SK-N-SH (cell line): ENCODE results near the gene PACSIN1. TPM values are rescaled to one million over a fixed set of nuclear protein-coding genes. Genes with fewer than 3 reads are reported as not detected.
A peak's percentile ranks its signal among the peaks of the same experiment; 100 is the strongest.

Source experiments
- CTCF ChIA-PET: fragments of 300-600, 350-600 bp; formaldehyde crosslinking; extraction: SDS; loops from one replicate; lab custom pipeline; 2021; lab: Yijun Ruan, JAX
- POLR2A ChIA-PET: fragments of 350-600 bp; sonication (Branson Sonifier 250); formaldehyde crosslinking; extraction: SDS; loops from one replicate; lab custom pipeline; 2020; ENCODE audit warnings: antibody characterized with exemption, inconsistent platforms; lab: Yijun Ruan, JAX
- DNase-seq: peaks from one replicate; pipeline ENCODE4 v3.0.0; 2012
- H2AFZ ChIP-seq: fragments of 200-600 bp; sonication (generic); 2 replicates; pipeline ENCODE4 v1.8.1; 2016; ENCODE audit warnings: antibody characterized with exemption, mild to moderate bottlenecking, low read depth
- H3F3A ChIP-seq: fragments of 200-600 bp; sonication (generic); replicated peaks from 2 replicates; pipeline ENCODE3; 2016; ENCODE audit warnings: antibody characterized with exemption, mild to moderate bottlenecking; ENCODE audit not compliant: insufficient read depth
- H3K27ac ChIP-seq, 2 experiments: fragments of 200-500 bp in 1 of 2; fragments of 200-600 bp in 1 of 2; sonication (Bioruptor generic) in 1 of 2; sonication (generic), shearing (Covaris generic) in 1 of 2; 2 replicates each; pipeline versions ENCODE4 v1.5.1 to v1.6.1; 2014 to 2016; ENCODE audit warnings: low read depth in 2 of 2, inconsistent platforms in 1 of 2, low read length in 1 of 2, mild to moderate bottlenecking in 1 of 2, mixed read lengths in 1 of 2
- H3K27me3 ChIP-seq: fragments of 200-600 bp; sonication (generic), shearing (Covaris generic); 2 replicates; pipeline ENCODE4 v1.6.1; 2016; ENCODE audit warnings: mixed run types; ENCODE audit not compliant: insufficient read depth
- H3K36me3 ChIP-seq, 2 experiments: fragments of 200-500 bp in 1 of 2; fragments of 200-600 bp in 1 of 2; sonication (Bioruptor generic) in 1 of 2; sonication (generic) in 1 of 2; replicated peaks in 1 of 2; 2 replicates each; pipeline versions ENCODE3 to v1.5.1; 2014 to 2016; ENCODE audit warnings: low read length in 1 of 2, mild to moderate bottlenecking in 1 of 2; ENCODE audit not compliant: insufficient read depth in 2 of 2, control insufficient read depth in 1 of 2
- H3K4me1 ChIP-seq, 2 experiments: fragments of 200-500 bp in 1 of 2; fragments of 200-600 bp in 1 of 2; sonication (Bioruptor generic) in 1 of 2; sonication (generic), shearing (Covaris generic) in 1 of 2; 2 replicates each; pipeline versions ENCODE4 v1.5.1 to v1.6.1; 2014 to 2016; ENCODE audit warnings: low read depth in 1 of 2, low read length in 1 of 2, mixed run types in 1 of 2; ENCODE audit not compliant: insufficient read depth in 2 of 2, control insufficient read depth in 1 of 2
- H3K4me2 ChIP-seq: fragments of 200-600 bp; sonication (generic), shearing (Covaris generic); 2 replicates; pipeline ENCODE4 v1.6.1; 2017; ENCODE audit warnings: mixed run types
- H3K4me3 ChIP-seq, 2 experiments: fragments of 200-500 bp in 1 of 2; fragments of 200-600 bp in 1 of 2; sonication (Bioruptor generic) in 1 of 2; sonication (generic), shearing (Covaris generic) in 1 of 2; 2 replicates each; pipeline versions ENCODE4 v1.5.1 to v1.8.1; 2014 to 2016; ENCODE audit warnings: low read depth in 2 of 2, inconsistent platforms in 1 of 2, low read length in 1 of 2, mild to moderate bottlenecking in 1 of 2, mixed read lengths in 1 of 2, moderate library complexity in 1 of 2
- H3K79me2 ChIP-seq: fragments of 200-600 bp; sonication (generic); 2 replicates; pipeline ENCODE4 v1.8.1; 2017; ENCODE audit warnings: mild to moderate bottlenecking; ENCODE audit not compliant: insufficient read depth
- H3K9ac ChIP-seq: fragments of 200-600 bp; sonication (generic); 2 replicates; pipeline ENCODE4 v1.6.1; 2017; ENCODE audit warnings: mixed run types
- H3K9me2 ChIP-seq: fragments of 200-600 bp; sonication (generic); 2 replicates; pipeline ENCODE4 v1.6.1; 2017; ENCODE audit warnings: mixed run types
- H3K9me3 ChIP-seq: fragments of 200-600 bp; sonication (generic); 2 replicates; pipeline ENCODE4 v1.6.1; 2017; ENCODE audit warnings: mixed run types, mild to moderate bottlenecking, moderate library complexity
- H4K20me1 ChIP-seq: fragments of 200-600 bp; sonication (generic); 2 replicates; pipeline ENCODE4 v1.6.1; 2017; ENCODE audit warnings: mild to moderate bottlenecking, mixed run types; ENCODE audit not compliant: insufficient read depth
- EZH2phosphoT487 ChIP-seq: fragments of 200-600 bp; sonication (generic); IDR thresholded peaks from 2 replicates; pipeline ENCODE4 v1.6.1; 2017; ENCODE audit warnings: low read depth, mixed run types, mild to moderate bottlenecking, antibody characterized with exemption, moderate library complexity, borderline replicate concordance
- FOSL2 ChIP-seq: IDR thresholded peaks from 2 replicates; pipeline ENCODE4 v1.4.0; 2012; ENCODE audit warnings: low read depth, mild to moderate bottlenecking, moderate library complexity, borderline replicate concordance
- FOXJ3 ChIP-seq: sonication (generic); formaldehyde crosslinking; IDR thresholded peaks from 2 replicates; pipeline ENCODE4 v1.5.1; 2020; ENCODE audit warnings: mild to moderate bottlenecking, missing genetic modification reagents
- FOXM1 ChIP-seq: IDR thresholded peaks from 2 replicates; pipeline ENCODE4 v1.4.0; 2012; ENCODE audit warnings: low read depth, mild to moderate bottlenecking
- GABPA ChIP-seq: IDR thresholded peaks from 2 replicates; pipeline ENCODE4 v1.4.0; 2012; ENCODE audit warnings: low read depth, mild to moderate bottlenecking
- JUND ChIP-seq: IDR thresholded peaks from 2 replicates; pipeline ENCODE4 v1.4.0; 2012
- MAX ChIP-seq: IDR thresholded peaks from 2 replicates; pipeline ENCODE4 v1.4.0; 2012; ENCODE audit warnings: low read depth
- MXI1 ChIP-seq: IDR thresholded peaks from 2 replicates; pipeline ENCODE4 v1.6.1; 2012; ENCODE audit warnings: mild to moderate bottlenecking, low read depth, low read length, improper control_type of control experiment
- NFIC ChIP-seq: IDR thresholded peaks from 2 replicates; pipeline ENCODE4 v1.4.0; 2012; ENCODE audit warnings: borderline replicate concordance
- NRF1 ChIP-seq: IDR thresholded peaks from 2 replicates; pipeline ENCODE4 v1.6.1; 2012; ENCODE audit warnings: low read depth, mild to moderate bottlenecking, low read length
- POLR2AphosphoS5 ChIP-seq: IDR thresholded peaks from 2 replicates; pipeline ENCODE4 v1.6.1; 2012; ENCODE audit warnings: low read depth, low read length
- RFX5 ChIP-seq: IDR thresholded peaks from 2 replicates; pipeline ENCODE4 v1.6.1; 2012; ENCODE audit warnings: mild to moderate bottlenecking, improper control_type of control experiment, low read length
- SIN3A ChIP-seq: IDR thresholded peaks from 2 replicates; pipeline ENCODE4 v1.6.1; 2012; ENCODE audit warnings: low read depth, mild to moderate bottlenecking, low read length, moderate library complexity, borderline replicate concordance
- TAF1 ChIP-seq: IDR thresholded peaks from 2 replicates; pipeline ENCODE4 v1.6.1; 2012; ENCODE audit warnings: low read depth, mild to moderate bottlenecking, low read length, moderate library complexity, borderline replicate concordance
- TCF12 ChIP-seq: IDR thresholded peaks from 2 replicates; pipeline ENCODE4 v1.4.0; 2012
- ZBTB33 ChIP-seq: IDR thresholded peaks from 2 replicates; pipeline ENCODE4 v1.4.0; 2012; ENCODE audit warnings: low read depth, borderline replicate concordance
- WGBS: methylation state at CpG from one replicate; pipeline ENCODE4 v1.1.6; 2017; ENCODE audit warnings: low lambda C conversion rate; 5-methylcytosine and 5-hydroxymethylcytosine counted together
- polyA plus RNA-seq, 3 experiments: library from polyadenylated mRNA; depleted of rRNA; stranded (reverse); fragments of >200 nt; gene quantifications; 2 replicates each; pipeline ENCODE4 v1.2.3, GENCODE V29; 2012
- TF ChIP-seq, protein P1 (sequence below): fragments of 200-600 bp; sonication (generic); IDR thresholded peaks from 2 replicates; pipeline ENCODE4 v1.6.1; 2017; ENCODE audit warnings: antibody characterized with exemption, mild to moderate bottlenecking, moderate library complexity
- TF ChIP-seq, protein P2 (sequence below): IDR thresholded peaks from 2 replicates; pipeline ENCODE4 v1.6.1; 2012; ENCODE audit warnings: mild to moderate bottlenecking, low read depth, low read length, moderate library complexity

PACSIN1 gene
- polyA plus RNA-seq, 1 of the 3 experiments (the other 2 are of a cell fraction), result 0.05 TPM

DNA sequence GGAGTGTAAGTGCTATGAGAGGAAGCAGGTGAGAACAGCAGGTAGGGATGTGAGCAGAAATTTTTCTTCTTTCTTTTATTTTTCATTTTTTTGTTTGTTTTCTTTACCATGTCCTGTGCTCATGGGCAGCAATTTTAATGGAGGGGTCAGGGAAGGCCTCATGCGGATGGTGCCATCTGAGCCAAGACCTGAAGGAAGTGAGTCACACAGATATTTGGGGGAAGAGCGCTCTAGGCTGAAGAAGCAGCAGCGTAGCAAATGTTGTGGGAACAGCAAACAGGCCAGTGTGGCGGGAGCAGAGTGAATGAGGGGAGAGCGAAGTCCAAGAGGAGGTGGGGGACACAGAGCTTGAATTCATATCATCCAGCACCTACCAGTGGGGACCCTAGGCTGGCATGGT lies 77.5 kb downstream of the PACSIN1 start:
- H3K4me1 ChIP-seq, result peaks cover 6 to 14% of the 10 kb centered on the region in 2 experiments; a peak in 1 of 4 replicates
- H3K36me3 ChIP-seq, result no peaks in the 10 kb centered on the region
- CTCF ChIA-PET, result no interaction called here
- peak overlapping the region in 1 of 2 experiments; percentile 64; a peak in 2 of 4 replicates for H3K27ac ChIP-seq
- H3K4me2 ChIP-seq, result peak overlapping the region; percentile 55
- H2AFZ ChIP-seq, result peak overlapping the region; percentile 60; the same call in 1 of the 2 replicates
- TF ChIP-seq JUND, result no peak; the same call in 1 of the 2 replicates
- TF ChIP-seq ZBTB33, result no peak
- TF ChIP-seq FOXM1, result no peak
- no peak for TF ChIP-seq RFX5
- TF ChIP-seq, protein P1, sequence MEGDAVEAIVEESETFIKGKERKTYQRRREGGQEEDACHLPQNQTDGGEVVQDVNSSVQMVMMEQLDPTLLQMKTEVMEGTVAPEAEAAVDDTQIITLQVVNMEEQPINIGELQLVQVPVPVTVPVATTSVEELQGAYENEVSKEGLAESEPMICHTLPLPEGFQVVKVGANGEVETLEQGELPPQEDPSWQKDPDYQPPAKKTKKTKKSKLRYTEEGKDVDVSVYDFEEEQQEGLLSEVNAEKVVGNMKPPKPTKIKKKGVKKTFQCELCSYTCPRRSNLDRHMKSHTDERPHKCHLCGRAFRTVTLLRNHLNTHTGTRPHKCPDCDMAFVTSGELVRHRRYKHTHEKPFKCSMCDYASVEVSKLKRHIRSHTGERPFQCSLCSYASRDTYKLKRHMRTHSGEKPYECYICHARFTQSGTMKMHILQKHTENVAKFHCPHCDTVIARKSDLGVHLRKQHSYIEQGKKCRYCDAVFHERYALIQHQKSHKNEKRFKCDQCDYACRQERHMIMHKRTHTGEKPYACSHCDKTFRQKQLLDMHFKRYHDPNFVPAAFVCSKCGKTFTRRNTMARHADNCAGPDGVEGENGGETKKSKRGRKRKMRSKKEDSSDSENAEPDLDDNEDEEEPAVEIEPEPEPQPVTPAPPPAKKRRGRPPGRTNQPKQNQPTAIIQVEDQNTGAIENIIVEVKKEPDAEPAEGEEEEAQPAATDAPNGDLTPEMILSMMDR, result no peak
- TF ChIP-seq SIN3A, result no peak
- no peak for TF ChIP-seq NRF1
- TF ChIP-seq, protein P2, sequence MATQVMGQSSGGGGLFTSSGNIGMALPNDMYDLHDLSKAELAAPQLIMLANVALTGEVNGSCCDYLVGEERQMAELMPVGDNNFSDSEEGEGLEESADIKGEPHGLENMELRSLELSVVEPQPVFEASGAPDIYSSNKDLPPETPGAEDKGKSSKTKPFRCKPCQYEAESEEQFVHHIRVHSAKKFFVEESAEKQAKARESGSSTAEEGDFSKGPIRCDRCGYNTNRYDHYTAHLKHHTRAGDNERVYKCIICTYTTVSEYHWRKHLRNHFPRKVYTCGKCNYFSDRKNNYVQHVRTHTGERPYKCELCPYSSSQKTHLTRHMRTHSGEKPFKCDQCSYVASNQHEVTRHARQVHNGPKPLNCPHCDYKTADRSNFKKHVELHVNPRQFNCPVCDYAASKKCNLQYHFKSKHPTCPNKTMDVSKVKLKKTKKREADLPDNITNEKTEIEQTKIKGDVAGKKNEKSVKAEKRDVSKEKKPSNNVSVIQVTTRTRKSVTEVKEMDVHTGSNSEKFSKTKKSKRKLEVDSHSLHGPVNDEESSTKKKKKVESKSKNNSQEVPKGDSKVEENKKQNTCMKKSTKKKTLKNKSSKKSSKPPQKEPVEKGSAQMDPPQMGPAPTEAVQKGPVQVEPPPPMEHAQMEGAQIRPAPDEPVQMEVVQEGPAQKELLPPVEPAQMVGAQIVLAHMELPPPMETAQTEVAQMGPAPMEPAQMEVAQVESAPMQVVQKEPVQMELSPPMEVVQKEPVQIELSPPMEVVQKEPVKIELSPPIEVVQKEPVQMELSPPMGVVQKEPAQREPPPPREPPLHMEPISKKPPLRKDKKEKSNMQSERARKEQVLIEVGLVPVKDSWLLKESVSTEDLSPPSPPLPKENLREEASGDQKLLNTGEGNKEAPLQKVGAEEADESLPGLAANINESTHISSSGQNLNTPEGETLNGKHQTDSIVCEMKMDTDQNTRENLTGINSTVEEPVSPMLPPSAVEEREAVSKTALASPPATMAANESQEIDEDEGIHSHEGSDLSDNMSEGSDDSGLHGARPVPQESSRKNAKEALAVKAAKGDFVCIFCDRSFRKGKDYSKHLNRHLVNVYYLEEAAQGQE, result no peak
- peak; percentile 53; the same call in 1 of the 2 replicates for TF ChIP-seq NFIC
- TF ChIP-seq FOSL2, result peak; percentile 75; the same call in 1 of the 2 replicates
- TF ChIP-seq EZH2phosphoT487, result no peak
- TF ChIP-seq TCF12, result peak; percentile 50
- peak; percentile 53; the same call in 1 of the 2 replicates for TF ChIP-seq MAX
- TF ChIP-seq TAF1, result no peak
- TF ChIP-seq GABPA, result no peak
- no peak for TF ChIP-seq POLR2AphosphoS5
- no peak for TF ChIP-seq FOXJ3
- no peak for TF ChIP-seq MXI1
- TF ChIP-seq, all 33 proteins: peak for 4
- H4K20me1 ChIP-seq, result no peaks in the 10 kb centered on the region
- H3K9ac ChIP-seq, result no peak overlapping the region
- no peaks in the 10 kb centered on the region for H3K9me2 ChIP-seq
- H3K79me2 ChIP-seq, result no peaks in the 10 kb centered on the region
- H3K27me3 ChIP-seq, result no peaks in the 10 kb centered on the region
- DNase-seq, result no peak
- POLR2A ChIA-PET, result no interaction called here
- WGBS, result 31% methylated on average over 5 of the region's 5 CpGs
- no peak overlapping the region for H3K4me3 ChIP-seq
- H3F3A ChIP-seq, result no peaks in the 10 kb centered on the region
- H3K9me3 ChIP-seq, result no peaks in the 10 kb centered on the region
